ENCODE results near the gene LGR5.
A peak's percentile ranks its signal among the peaks of the same experiment; 100 is the strongest.

The LGR5 gene

DNA sequence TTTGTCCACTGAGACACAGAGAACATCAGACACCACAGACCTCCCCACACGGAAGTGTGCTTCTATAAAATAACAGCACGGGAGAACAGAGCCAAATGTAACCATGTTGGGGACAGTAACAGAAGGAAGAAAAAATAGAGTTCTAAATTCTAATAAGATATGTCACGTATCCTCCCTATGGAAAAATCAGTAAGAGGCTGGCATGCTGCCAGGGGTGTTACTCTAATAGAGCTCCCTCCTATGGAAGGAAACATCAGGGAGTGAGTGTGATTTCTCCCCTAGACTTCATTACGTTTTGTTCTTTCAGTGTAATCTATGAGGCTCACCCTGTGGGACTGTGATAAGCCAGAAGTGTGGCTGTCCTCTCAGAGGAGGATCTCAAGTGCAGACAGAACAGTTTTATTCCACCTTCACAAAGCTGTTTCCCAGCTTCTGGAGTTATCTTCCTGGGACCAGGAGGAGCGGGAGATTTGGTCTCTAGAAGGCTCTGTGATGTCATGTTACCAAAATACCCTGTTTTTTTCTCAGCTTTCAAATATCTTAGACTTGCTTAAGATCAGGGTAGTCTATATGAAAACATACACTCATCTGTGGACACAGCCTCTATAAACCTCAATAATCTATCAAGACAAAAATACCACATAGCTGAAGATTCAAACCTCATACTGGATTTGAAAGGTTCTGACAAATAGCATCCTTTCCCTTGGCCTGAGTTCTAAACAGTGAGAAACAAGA, 154.8 kb downstream of the LGR5 start:
- TF ChIP-seq ZBTB7A (IDR thresholded peaks at IDR 0.05; ENCODE audit: low read depth) (no peak), NFIC (IDR thresholded peaks at IDR 0.05) (peak; percentile 89)

DNA sequence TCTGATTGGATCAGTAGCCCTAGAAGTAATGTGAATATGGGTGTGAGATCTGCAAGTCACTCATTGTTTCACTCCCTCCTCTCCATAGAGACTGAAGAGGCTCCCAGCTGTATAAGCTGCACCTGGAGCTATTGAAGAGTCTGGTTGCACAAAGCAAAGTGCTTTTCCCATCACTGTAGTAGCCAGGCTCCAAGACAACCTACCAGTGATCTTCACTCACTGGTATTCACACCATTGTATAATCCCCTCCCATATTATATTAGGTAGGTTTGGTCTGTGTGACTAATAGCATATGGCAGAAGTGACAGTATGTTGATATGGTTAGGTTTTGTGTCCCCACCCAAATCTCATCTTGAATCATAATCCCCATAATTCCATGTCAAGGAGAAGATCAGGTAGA, 159.6 kb downstream of the LGR5 start:
- TF ChIP-seq USF1 (IDR thresholded peaks at IDR 0.05) (no peak), NFIC (IDR thresholded peaks at IDR 0.05) (no peak), RAD21 (IDR thresholded peaks at IDR 0.05; ENCODE audit: low read depth) (no peak), EP300 (IDR thresholded peaks at IDR 0.05; ENCODE audit: borderline replicate concordance) (no peak), CREB1 (IDR thresholded peaks at IDR 0.05; ENCODE audit: low read depth) (no peak), YY1 (IDR thresholded peaks at IDR 0.05; ENCODE audit: low read depth) (no peak), TEAD4 (IDR thresholded peaks at IDR 0.05) (no peak), REST (IDR thresholded peaks at IDR 0.05; ENCODE audit: low read depth) (no peak), TCF12 (IDR thresholded peaks at IDR 0.05; ENCODE audit: low read depth) (no peak), CEBPB (IDR thresholded peaks at IDR 0.05) (no peak), TAF1 (IDR thresholded peaks at IDR 0.05; ENCODE audit: low read depth) (no peak), ZBTB7A (IDR thresholded peaks at IDR 0.05; ENCODE audit: low read depth) (no peak), EGR1 (IDR thresholded peaks at IDR 0.05) (no peak), FOXM1 (IDR thresholded peaks at IDR 0.05; ENCODE audit: borderline replicate concordance, low read depth) (no peak)
- TF ChIP-seq, protein P1, sequence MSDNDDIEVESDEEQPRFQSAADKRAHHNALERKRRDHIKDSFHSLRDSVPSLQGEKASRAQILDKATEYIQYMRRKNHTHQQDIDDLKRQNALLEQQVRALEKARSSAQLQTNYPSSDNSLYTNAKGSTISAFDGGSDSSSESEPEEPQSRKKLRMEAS (IDR thresholded peaks at IDR 0.05): no peak

DNA sequence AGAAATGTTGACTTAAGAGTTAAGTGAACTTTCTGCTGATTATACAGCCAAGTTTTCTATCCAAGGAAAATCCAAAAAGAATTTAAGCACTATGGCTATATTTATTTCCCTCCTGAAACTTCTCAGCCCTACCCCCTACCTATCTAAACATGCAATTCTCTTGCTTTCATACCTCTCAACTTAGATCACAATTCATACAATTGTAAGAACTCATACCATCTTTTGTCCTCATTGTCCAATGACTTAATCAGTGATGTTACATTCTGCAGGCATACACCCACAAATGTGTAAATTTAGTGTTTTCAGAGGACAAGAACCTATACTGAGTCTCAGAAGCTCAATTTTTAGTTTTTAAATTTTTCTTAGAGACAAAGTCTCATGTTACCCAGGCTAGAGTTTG, 161.9 kb downstream of the LGR5 start:
- TF ChIP-seq CREB1 (IDR thresholded peaks at IDR 0.05; ENCODE audit: low read depth) (no peak), YY1 (IDR thresholded peaks at IDR 0.05; ENCODE audit: low read depth) (no peak), TCF12 (IDR thresholded peaks at IDR 0.05; ENCODE audit: low read depth) (no peak), ZBTB7A (IDR thresholded peaks at IDR 0.05; ENCODE audit: low read depth) (no peak), EP300 (IDR thresholded peaks at IDR 0.05; ENCODE audit: borderline replicate concordance) (no peak), CEBPB (IDR thresholded peaks at IDR 0.05) (no peak), REST (IDR thresholded peaks at IDR 0.05; ENCODE audit: low read depth) (no peak), RAD21 (IDR thresholded peaks at IDR 0.05; ENCODE audit: low read depth) (no peak), NFIC (IDR thresholded peaks at IDR 0.05) (no peak), USF1 (IDR thresholded peaks at IDR 0.05) (no peak), TEAD4 (IDR thresholded peaks at IDR 0.05) (no peak), TAF1 (IDR thresholded peaks at IDR 0.05; ENCODE audit: low read depth) (no peak), FOXM1 (IDR thresholded peaks at IDR 0.05; ENCODE audit: borderline replicate concordance, low read depth) (no peak), EGR1 (IDR thresholded peaks at IDR 0.05) (no peak)
- TF ChIP-seq, protein P1 (IDR thresholded peaks at IDR 0.05): no peak

- TF ChIP-seq REST (IDR thresholded peaks at IDR 0.05; ENCODE audit: low read depth) (no peak), RAD21 (IDR thresholded peaks at IDR 0.05; ENCODE audit: low read depth) (no peak), USF1 (IDR thresholded peaks at IDR 0.05) (peak; percentile 61)
Observed at GRCh38 chr12:71602761-71603577, 163.4 kb downstream of the LGR5 start.
